Keratinocyte (primary cell): ENCODE results near the gene PLA2G15.

Experiments used
- CTCF ChIP-seq, 3 experiments: IDR thresholded peaks in 1 of 3; conservative IDR thresholded peaks in 1 of 3; optimal IDR thresholded peaks in 1 of 3; 2 replicates in 2 of 3; 3 replicates in 1 of 3; pipeline versions ENCODE3 to v1.5.1; 2011; ENCODE audit warnings: low read length in 3 of 3, mild to moderate bottlenecking in 3 of 3, moderate library complexity in 2 of 3, control low read depth in 1 of 3, inconsistent platforms in 1 of 3; ENCODE audit not compliant: insufficient read depth in 2 of 3; ENCODE audit errors: extremely low read depth in 1 of 3
- EZH2 ChIP-seq: IDR thresholded peaks from one replicate; pipeline ENCODE4 v1.6.1; 2012; ENCODE audit warnings: inconsistent platforms, mild to moderate bottlenecking, low read length, moderate library complexity

GRCh38 chr16:68309799-68310198 lies 64.6 kb downstream of the PLA2G15 start:
- TF ChIP-seq CTCF (optimal IDR thresholded peaks at IDR 0.05 in 1 of 3, IDR thresholded peaks at IDR 0.05 in 1 of 3, conservative IDR thresholded peaks at IDR 0.05 in 1 of 3; ENCODE audit: extremely low read depth in 1 of 3, insufficient read depth in 2 of 3, low read length in 3 of 3) (no peak), EZH2 (no peak)
